Urothelium cell line (cell line): ENCODE measurements around the gene ACAA1.
"Not testable (repeated sequence)": the region's sequence is repeated elsewhere in the genome, so short reads cannot be mapped to it uniquely, and the experiment has no call there.

Source experiments
- DNase-seq: peaks from one replicate; pipeline ENCODE4 v3.0.0; 2011; ENCODE audit warnings: low spot score, mixed read lengths
- FAIRE-seq: peaks from 2 replicates; lab custom pipeline; 2011; peaks lifted over from hg19 to GRCh38; lab: Jason Lieb, UNC

ACAA1 gene

GRCh38 chr3:38136777-38137614 is at the start of gene ACAA1:
Gene ACAA1, minus strand, starts transcription at chr3:38137127. Its CDS starts 92 bp downstream, at chr3:38137035.
- DNase-seq (peak; percentile 99), FAIRE-seq (peak; percentile 68)

GRCh38 chr3:38177181-38177580 is 40.3 kb upstream of the ACAA1 start:
- DNase-seq (no peak), FAIRE-seq (no peak)

- FAIRE-seq (no peak), DNase-seq (no peak)
Measured at GRCh38 chr3:38173834-38174418, 37.0 kb upstream of the ACAA1 start.

GRCh38 chr3:38171622-38172021 is 34.7 kb upstream of the ACAA1 start:
- DNase-seq (no peak), FAIRE-seq (no peak)

GRCh38 chr3:38170722-38171121 is 33.8 kb upstream of the ACAA1 start:
- no peak for FAIRE-seq

GRCh38 chr3:38169027-38169317 is 32.0 kb upstream of the ACAA1 start:
- DNase-seq: no peak
- no peak for FAIRE-seq

More at GRCh38 chr3:38170722-38171121, 33.8 kb upstream of the ACAA1 start:
- DNase-seq: no peak

- FAIRE-seq: no peak
- DNase-seq: no peak
Measured at GRCh38 chr3:38168151-38169026, 31.5 kb upstream of the ACAA1 start.

- DNase-seq (no peak), FAIRE-seq (no peak)
Measured at GRCh38 chr3:38167591-38167990, 30.7 kb upstream of the ACAA1 start.

- DNase-seq: peak; percentile 61
- no peak for FAIRE-seq
Measured at GRCh38 chr3:38165722-38166387, 28.9 kb upstream of the ACAA1 start.

GRCh38 chr3:38164952-38165721 is 28.2 kb upstream of the ACAA1 start, which contains the start of gene OXSR1:
Gene OXSR1, plus strand, starts transcription at chr3:38165537. Its CDS starts 340 bp downstream, at chr3:38165877.
- DNase-seq (peak; percentile 97), FAIRE-seq (peak; percentile 62)

GRCh38 chr3:38164643-38164951 is 27.7 kb upstream of the ACAA1 start:
- DNase-seq: no peak
- no peak for FAIRE-seq

GRCh38 chr3:38163841-38164642 is 27.1 kb upstream of the ACAA1 start:
- DNase-seq (no peak), FAIRE-seq (no peak)

GRCh38 chr3:38163117-38163840 is 26.4 kb upstream of the ACAA1 start:
- FAIRE-seq (no peak), DNase-seq (no peak)

GRCh38 chr3:38160704-38161103 is 23.8 kb upstream of the ACAA1 start:
- not testable (repeated sequence) for FAIRE-seq, DNase-seq

- no peak for FAIRE-seq
- DNase-seq: no peak
Measured at GRCh38 chr3:38158472-38158871, 21.5 kb upstream of the ACAA1 start.

GRCh38 chr3:38157595-38157994 is 20.7 kb upstream of the ACAA1 start:
- FAIRE-seq (no peak), DNase-seq (peak; percentile 60)

- FAIRE-seq (no peak), DNase-seq (no peak)
Measured at GRCh38 chr3:38157117-38157516, 20.2 kb upstream of the ACAA1 start.

GRCh38 chr3:38155825-38156224 is 18.9 kb upstream of the ACAA1 start:
- DNase-seq (no peak), FAIRE-seq (no peak)
